PFSK-1 (cell line): ENCODE results near the gene NPTX2.

Source experiments
- FOXP2 ChIP-seq: optimal IDR thresholded peaks from 2 replicates; pipeline ENCODE3; 2011; ENCODE audit warnings: borderline replicate concordance, control low read depth, inconsistent platforms; ENCODE audit not compliant: insufficient read depth; ENCODE audit errors: extremely low read length, extremely low read depth
- POLR2AphosphoS5 ChIP-seq: IDR thresholded peaks from 2 replicates; pipeline ENCODE4 v1.6.1; 2012; ENCODE audit warnings: low read depth, mild to moderate bottlenecking, control low read depth, low read length, moderate library complexity
- SIN3A ChIP-seq: IDR thresholded peaks from 2 replicates; pipeline ENCODE4 v1.6.1; 2012; ENCODE audit warnings: mild to moderate bottlenecking, low read length, moderate library complexity, borderline replicate concordance; ENCODE audit not compliant: insufficient read depth
- TAF1 ChIP-seq: IDR thresholded peaks from 2 replicates; pipeline ENCODE4 v1.6.1; 2012; ENCODE audit warnings: low read length, control low read depth, borderline replicate concordance; ENCODE audit not compliant: insufficient read depth
- TF ChIP-seq, protein P1 (sequence below), 2 experiments: IDR thresholded peaks; 2 replicates each; pipeline versions ENCODE4 v1.6.1 to v1.8.0; 2011 to 2012; ENCODE audit warnings: low read depth in 2 of 2, low read length in 2 of 2, control low read depth in 1 of 2, inconsistent platforms in 1 of 2, mild to moderate bottlenecking in 1 of 2, moderate library complexity in 1 of 2; ENCODE audit not compliant: insufficient read depth in 1 of 2

NPTX2 gene

DNA sequence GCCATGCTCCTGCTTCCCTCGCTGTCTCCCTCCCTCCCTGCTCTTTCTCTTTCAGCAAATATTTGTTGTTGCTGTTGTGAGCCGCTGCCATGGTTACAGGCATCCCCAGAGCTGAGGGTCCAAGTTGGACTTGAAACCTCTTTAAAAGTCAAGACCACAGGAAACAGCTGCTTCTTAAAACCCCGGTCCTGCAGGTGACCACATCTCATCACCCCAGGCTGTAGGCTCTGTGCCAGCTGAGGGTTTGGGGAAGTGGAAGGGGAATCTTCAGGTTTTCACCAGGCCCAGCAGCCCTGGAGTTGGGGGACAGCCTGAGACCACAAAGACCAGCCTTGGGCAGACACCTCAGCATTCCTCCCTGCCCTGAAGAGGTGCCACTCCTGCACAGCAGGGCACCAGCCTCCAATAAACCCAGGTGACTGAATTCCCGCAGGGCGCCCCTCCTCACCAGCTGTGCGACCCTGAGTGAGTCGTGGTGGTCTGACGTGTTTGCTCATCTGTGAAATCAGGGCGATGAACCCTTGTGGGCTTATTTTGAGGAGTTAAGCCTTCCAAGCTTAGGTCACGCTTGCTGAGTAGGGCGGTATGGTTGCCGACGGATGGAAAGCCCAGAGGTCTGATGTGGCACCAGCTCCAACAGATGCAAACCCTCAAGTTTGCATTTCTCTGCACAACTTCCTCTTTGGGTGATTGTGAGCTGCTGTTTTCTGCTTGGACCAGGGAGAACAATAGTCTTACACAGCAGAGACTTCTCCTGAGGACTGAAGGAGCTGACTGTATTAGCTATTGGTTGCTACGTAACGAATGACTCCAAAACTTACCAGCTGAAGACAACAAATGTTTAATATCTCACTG, 24.8 kb downstream of the NPTX2 start:
- TF ChIP-seq TAF1, result no peak
- TF ChIP-seq POLR2AphosphoS5, result no peak
- TF ChIP-seq, protein P1, sequence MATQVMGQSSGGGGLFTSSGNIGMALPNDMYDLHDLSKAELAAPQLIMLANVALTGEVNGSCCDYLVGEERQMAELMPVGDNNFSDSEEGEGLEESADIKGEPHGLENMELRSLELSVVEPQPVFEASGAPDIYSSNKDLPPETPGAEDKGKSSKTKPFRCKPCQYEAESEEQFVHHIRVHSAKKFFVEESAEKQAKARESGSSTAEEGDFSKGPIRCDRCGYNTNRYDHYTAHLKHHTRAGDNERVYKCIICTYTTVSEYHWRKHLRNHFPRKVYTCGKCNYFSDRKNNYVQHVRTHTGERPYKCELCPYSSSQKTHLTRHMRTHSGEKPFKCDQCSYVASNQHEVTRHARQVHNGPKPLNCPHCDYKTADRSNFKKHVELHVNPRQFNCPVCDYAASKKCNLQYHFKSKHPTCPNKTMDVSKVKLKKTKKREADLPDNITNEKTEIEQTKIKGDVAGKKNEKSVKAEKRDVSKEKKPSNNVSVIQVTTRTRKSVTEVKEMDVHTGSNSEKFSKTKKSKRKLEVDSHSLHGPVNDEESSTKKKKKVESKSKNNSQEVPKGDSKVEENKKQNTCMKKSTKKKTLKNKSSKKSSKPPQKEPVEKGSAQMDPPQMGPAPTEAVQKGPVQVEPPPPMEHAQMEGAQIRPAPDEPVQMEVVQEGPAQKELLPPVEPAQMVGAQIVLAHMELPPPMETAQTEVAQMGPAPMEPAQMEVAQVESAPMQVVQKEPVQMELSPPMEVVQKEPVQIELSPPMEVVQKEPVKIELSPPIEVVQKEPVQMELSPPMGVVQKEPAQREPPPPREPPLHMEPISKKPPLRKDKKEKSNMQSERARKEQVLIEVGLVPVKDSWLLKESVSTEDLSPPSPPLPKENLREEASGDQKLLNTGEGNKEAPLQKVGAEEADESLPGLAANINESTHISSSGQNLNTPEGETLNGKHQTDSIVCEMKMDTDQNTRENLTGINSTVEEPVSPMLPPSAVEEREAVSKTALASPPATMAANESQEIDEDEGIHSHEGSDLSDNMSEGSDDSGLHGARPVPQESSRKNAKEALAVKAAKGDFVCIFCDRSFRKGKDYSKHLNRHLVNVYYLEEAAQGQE (IDR thresholded peaks at IDR 0.05; ENCODE audit: insufficient read depth in 1 of 2, low read depth in 2 of 2, low read length in 2 of 2), result no peak
- TF ChIP-seq SIN3A, result no peak
- TF ChIP-seq FOXP2, result no peak

DNA sequence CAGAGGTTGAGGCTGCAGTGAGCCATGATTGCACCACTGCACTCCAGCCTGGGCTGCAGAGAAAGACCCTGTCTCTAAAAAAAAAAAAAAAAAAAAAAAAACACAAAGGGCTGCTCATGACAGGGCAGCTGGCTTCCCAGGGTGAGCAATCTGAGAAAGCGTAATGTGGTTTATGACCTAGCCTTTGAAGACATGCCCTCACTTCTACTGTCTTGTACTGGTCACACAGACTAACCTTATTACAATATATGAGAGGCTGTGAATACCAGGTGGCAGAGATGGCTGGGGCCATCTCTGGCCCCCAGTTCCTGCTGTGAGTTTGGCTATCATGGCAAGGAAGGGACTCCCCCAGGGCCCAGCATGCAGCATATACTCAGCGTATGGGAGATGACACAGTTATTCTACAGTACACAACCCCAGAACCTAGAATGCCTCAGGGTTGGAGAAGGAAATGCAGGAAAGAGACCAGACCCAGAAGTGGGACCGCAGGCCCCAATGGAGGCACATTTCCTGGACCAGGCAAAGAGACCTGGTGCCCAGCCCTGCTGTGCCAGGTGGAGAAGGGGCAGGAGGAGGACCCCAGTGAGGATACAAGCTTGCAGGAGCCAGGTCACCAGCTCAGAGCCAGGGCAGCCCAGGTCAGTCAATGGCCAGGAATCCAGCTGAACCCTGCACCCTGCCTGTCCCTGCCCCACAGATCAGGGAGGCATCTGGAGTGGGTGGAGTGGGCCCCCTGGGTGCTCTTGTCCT, 26.3 kb downstream of the NPTX2 start:
- TF ChIP-seq SIN3A (no peak), POLR2AphosphoS5 (no peak), TAF1 (no peak), FOXP2 (no peak)
- TF ChIP-seq, protein P1 (IDR thresholded peaks at IDR 0.05; ENCODE audit: insufficient read depth in 1 of 2, low read depth in 2 of 2, low read length in 2 of 2), result no peak

DNA sequence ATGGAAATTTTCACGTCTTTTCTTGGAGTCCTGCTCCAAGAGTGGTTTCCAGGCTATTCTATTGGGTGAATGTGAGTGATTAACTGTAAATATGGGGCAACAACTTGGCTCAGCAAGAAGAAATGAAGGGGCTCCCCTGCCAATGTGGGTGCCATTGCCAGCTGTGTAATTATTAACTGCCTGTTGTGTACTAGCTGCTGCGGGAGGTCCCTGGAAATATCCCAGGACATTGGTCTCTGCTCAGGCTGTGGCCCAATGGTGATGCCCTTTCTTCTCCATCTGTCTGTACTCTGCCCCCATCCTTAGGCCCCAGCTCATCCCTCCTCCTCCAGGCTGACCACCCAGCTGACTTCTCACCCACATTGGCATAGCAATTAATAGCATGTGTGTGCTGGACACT, 29.4 kb downstream of the NPTX2 start:
- TF ChIP-seq FOXP2 (no peak), TAF1 (no peak), SIN3A (no peak), POLR2AphosphoS5 (no peak)
- TF ChIP-seq, protein P1 (IDR thresholded peaks at IDR 0.05; ENCODE audit: insufficient read depth in 1 of 2, low read depth in 2 of 2, low read length in 2 of 2), result no peak

DNA sequence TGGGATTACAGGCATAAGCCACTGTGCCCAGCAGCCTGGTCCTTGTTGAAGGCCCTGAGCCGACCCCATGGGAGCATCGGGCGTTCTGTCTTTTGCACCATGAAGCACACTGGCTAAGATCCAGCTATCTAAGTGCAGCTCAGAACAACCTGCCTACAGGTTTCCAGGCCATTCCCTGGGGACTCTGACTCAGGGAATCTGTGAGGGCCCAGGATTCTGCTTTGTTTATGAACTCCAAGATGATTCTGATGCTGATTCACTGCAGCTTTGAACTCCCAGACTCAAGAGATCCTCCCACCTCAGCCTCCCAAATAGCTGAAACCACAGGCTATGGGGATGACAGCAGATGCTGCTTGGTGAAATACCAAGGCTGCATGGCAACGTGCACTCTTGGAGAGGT, 30.2 kb downstream of the NPTX2 start:
- TF ChIP-seq, protein P1 (IDR thresholded peaks at IDR 0.05; ENCODE audit: insufficient read depth in 1 of 2, low read depth in 2 of 2, low read length in 2 of 2), result no peak
- TF ChIP-seq SIN3A (no peak), TAF1 (no peak), FOXP2 (no peak), POLR2AphosphoS5 (no peak)
